AG09319 (cell line): Measurements from ENCODE around the gene SYS1.

Experiments
- DNase-seq: peaks from one replicate; pipeline ENCODE4 v3.0.0-alpha.2; 2010; ENCODE audit warnings: low read depth; ENCODE audit errors: extremely low read depth
- CTCF ChIP-seq: IDR thresholded peaks from 2 replicates; pipeline ENCODE4 v1.5.1; 2011; ENCODE audit warnings: low read depth, mild to moderate bottlenecking, inconsistent platforms, low read length, moderate library complexity

SYS1 gene

DNA sequence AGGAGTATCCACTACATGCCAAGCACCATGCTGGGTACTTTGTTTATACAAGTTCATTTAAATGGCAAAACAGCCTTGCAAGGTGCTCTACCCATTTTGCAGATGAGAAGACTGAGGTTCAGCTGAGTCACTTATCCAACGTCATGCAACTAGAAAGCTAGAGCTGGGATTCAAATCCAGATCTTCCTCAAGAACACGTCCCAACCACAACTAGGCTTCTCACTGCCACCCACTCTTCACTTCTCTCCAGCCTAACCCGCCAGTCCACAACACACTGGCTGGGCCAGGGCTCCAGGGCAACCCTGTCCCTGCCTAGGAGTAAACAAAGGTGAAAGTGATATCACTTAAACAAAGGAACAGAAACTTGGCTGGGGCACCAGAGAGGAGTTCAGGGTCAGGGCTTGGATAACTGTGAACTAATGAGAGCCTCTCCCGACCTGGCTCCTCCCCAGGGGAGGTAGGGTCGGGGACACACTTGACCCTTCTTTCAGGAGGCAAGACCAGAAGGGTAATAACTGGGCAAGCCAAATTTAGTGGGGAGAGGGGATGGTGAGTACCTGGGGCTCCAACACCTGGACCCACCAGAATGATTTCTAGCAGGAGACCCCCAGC is 22.6 kb upstream of the SYS1 start:
- no peak for TF ChIP-seq CTCF
- DNase-seq: no peak

DNA sequence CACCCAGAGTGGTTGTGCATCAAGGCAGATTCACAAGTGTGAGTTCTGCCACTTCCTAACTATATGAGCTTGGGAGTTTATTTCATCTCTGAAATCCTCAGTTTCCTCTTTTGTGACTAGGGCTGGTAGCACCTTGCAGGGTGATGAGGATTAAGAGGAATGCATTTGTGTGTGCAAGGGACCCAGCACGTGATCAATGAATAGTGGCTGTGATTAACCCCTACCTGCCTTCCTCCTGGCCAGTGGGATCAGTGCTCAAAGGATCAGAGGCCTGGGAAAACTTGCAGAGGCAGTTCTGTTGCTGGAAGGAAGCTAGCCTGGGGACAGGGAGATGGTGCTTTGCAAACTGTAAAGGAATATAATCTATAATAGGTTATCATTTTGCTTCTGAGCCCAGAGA is 22.0 kb upstream of the SYS1 start:
- no peak for DNase-seq
- TF ChIP-seq CTCF: no peak

DNA sequence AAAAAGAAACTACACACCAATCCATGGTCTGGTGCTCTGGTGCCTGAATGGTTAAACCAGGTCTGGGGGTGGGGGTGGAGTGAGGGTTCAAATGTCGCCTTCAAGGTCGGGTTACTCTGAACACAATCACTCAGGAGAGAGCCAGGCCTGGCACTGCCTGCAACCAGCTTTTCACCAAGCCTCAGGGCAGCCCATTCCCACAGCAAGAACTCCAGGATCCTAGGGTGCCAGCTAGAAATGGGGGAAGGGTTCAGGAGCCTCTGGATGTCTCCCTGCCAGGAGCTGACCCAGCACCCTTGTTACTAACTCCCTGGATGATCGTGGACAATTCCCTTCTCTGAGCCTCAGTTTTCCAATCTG is 21.4 kb upstream of the SYS1 start:
- no peak for DNase-seq
- no peak for TF ChIP-seq CTCF

DNA sequence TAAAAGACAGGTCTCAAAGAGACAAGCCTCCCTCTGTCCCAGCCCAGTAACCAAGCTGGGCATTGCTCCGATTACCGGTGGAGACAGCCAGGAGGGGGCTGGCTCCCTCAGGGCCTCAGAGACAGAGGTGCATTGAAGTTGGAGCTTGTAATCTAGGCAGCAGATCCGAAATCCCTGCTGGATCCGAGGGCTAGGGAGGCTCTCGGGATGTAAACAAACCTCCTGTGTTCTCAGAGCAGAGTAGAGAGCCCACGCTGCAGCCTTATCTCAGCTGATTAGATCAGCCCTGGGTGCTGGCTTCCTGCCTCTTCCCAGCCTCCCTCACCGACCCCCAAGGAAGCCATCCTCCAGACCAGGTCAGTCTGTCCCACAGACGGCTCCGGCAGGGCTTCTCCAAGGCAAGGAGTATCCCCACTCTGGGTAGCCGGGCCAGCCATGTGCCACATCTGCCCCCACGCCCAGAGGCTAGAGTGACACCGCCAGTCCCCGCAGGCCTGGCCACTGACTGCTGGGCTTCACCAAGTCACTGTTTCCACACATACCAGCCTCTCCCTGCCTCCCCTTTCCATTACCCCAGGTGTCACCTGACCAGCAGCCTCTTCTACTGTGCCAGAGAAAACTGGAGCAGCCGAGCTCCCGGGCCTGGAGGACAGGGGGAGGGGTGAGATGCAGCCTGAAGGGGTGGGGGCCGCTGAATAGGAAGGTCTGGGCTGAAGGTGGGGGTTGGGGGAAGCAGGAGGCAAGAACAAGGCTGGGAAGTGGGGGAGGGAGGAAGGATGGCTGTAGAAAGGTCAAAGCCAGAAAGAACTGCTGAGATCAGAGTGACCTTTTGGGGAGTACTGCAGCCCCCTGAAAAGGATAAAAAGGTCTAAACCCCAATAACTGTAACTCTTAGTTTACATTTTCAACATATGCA is 20.8 kb upstream of the SYS1 start:
- TF ChIP-seq CTCF: no peak
- DNase-seq: no peak

- no peak for DNase-seq
- TF ChIP-seq CTCF: no peak
These were observed 20.0 kb upstream of the SYS1 start for GRCh38 chr20:45342855-45343531.

DNA sequence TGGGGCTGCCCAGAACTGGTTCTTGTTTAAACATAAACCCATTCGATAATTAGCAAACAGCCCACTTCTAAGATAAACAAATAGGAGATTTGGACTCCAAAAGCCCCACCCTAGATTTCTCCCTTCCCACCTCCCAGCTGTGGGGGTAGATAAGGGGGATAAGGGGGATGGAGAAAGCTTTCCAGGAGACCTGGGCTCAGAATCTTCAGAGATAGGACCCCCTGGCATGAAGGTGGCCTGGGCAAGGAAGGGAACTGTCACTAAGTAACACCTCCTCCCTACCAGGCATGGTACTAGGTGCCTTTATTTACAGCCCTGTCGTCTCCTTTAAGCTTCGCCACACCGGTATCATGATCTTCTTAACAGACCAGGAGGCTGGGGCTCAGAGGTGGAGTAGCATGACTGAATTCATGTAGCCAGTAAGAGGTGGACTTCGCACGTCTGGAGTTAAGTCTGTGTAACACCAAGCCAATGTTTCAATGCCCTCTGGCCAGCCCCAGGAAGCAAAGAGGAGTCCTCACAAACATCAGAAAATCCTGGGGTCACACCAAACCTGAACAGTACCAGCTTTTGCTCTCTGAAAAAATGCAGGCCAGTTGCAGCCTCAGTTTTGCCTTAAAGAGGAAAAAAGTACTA is 19.3 kb upstream of the SYS1 start:
- no peak for DNase-seq
- no peak for TF ChIP-seq CTCF
